Retinal pigment epithelial cell (primary cell): ENCODE data around the gene MADCAM1.

Experiments used
- DNase-seq: peaks from one replicate; pipeline ENCODE4 v3.0.0-alpha.2; 2010; ENCODE audit warnings: low read depth
- H3K4me3 ChIP-seq: 2 replicates; pipeline ENCODE4 v1.5.1; 2011; ENCODE audit warnings: mild to moderate bottlenecking, low read length, control low read depth, moderate library complexity
- CTCF ChIP-seq: conservative IDR thresholded peaks from 2 replicates; pipeline ENCODE4 v1.5.1; 2011; ENCODE audit warnings: low read depth, low read length, control low read depth, inconsistent platforms

The MADCAM1 gene

GRCh38 chr19:455031-455705, 41.1 kb upstream of the MADCAM1 start:
- TF ChIP-seq CTCF, result no peak
- no peak for DNase-seq
- no peak overlapping the region for H3K4me3 ChIP-seq

- no peak overlapping the region for H3K4me3 ChIP-seq
- DNase-seq, result no peak
- no peak for TF ChIP-seq CTCF
These were observed 40.3 kb upstream of the MADCAM1 start for GRCh38 chr19:455851-456546.

GRCh38 chr19:456547-457110, 39.7 kb upstream of the MADCAM1 start:
- no peak for TF ChIP-seq CTCF
- DNase-seq, result no peak
- H3K4me3 ChIP-seq, result no peak overlapping the region

- no peak for DNase-seq
- no peak for TF ChIP-seq CTCF
- no peak overlapping the region for H3K4me3 ChIP-seq
These were observed 38.6 kb upstream of the MADCAM1 start for GRCh38 chr19:457636-458035.

GRCh38 chr19:458091-459042, 37.9 kb upstream of the MADCAM1 start:
- no peak for DNase-seq
- no peak overlapping the region for H3K4me3 ChIP-seq
- no peak for TF ChIP-seq CTCF

GRCh38 chr19:459724-460511, 36.4 kb upstream of the MADCAM1 start:
- DNase-seq, result no peak
- TF ChIP-seq CTCF, result no peak
- peak overlapping the region; percentile 66 for H3K4me3 ChIP-seq
